ENCODE measurements around the gene ST8SIA1.

The ST8SIA1 gene

GRCh38 chr12:22248121-22248520, 86.4 kb downstream of the ST8SIA1 start:
- in situ Hi-C loops (cut with MboI; ENCODE audit: low sequenced_read_pairs), result no loop called here

DNA sequence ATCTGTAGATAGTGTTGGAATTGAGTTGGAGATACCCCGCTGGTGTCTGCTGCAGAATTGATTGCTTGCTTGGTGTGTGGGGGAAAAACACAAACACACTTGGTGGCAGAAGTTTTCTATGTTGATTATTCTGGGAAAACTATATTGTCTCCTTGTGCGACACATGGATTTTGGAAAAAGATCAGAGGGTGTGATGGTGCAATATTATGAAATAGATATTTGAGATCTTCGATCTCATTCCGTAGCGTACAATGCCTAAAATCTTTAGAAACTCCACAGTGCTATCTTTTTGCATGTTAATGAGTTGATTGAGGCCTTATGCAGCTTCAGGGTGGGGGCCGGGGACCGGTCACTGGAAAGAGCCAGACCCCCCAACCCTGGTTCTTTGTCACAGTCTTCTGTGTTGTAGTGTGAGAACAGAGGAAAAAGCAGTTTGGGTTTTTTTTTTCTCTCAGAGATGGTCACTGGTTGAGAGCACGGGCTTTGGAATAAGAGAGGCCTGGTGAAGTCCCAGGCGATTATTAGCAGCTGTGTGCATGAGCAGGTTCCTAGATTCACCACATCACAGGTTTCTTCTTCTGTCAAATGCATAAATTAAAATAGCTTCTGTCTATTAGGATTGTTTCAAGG, 88.2 kb downstream of the ST8SIA1 start:
- in situ Hi-C loops (cut with MboI; ENCODE audit: low sequenced_read_pairs), result no loop called here

DNA sequence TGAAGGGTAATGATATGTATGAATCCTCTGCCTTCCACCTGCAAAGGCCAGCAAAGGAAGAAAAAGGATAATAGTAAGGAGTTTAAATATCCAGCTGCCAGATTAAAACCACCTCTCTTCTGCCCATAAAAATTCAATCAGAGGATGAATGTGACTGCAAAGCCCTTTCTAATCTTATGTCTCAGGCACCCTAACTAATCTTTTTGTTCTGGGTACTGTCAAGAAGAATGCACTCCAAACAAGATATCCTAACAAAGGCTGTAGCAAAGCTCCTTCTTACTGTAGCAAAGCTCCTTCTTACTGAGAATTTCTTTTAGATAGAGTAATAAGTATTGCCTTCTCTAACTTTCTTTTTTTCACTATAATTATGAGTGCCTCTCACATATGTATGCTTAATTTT, 91.8 kb downstream of the ST8SIA1 start:
- in situ Hi-C loops (cut with MboI; ENCODE audit: low sequenced_read_pairs), result no loop called here

GRCh38 chr12:22238211-22238610, 96.3 kb downstream of the ST8SIA1 start:
- in situ Hi-C loops (cut with MboI; ENCODE audit: low sequenced_read_pairs), result no loop called here

DNA sequence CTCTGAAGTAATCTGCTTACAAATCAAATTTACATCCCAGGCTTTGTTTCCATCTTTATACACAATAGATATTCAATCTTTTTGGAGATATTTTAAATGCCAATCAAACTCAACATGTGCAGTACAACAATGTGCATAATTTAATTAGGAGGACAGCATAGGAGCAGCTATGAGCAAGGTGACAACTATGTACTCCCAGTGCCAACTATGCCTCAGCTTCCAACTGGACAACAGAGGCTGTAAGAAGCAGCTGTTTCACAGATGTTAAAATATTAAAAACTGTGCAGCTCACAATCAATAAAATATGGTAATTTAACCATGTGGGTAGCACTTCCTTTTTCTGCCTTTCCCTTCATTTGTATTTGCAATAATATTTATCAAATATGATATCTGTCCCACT, 99.9 kb downstream of the ST8SIA1 start:
- in situ Hi-C loops (cut with MboI; ENCODE audit: low sequenced_read_pairs), result no loop called here

GRCh38 chr12:22231836-22232235, 102.7 kb downstream of the ST8SIA1 start:
- in situ Hi-C loops (cut with MboI; ENCODE audit: low sequenced_read_pairs), result no loop called here

- in situ Hi-C loops (cut with MboI; ENCODE audit: low sequenced_read_pairs), result no loop called here
These were observed 103.4 kb downstream of the ST8SIA1 start for GRCh38 chr12:22231078-22231477.

DNA sequence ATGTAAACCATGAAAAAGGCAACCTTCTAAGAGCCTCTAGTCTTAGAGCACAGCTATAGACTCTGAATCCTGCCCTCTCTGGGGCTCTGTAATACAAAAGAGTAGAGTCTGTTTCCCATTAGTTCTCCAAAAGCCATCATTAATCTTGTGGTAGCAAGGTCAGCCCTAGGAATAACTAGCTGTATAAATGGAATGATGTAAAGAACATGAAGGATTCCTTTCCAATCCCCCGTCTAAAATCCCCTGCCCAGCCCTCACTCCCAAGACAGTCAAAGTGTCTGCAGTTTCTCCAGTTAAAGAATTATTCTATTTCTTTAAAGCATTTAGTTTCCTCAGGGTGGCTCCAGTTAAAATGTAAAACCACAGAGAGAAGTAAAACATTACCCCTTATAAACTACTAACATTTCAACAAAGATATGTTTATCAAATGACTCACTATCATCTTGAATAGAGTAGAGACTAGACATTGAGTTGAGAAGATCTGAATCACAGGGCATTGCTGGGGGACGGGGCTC, 104.2 kb downstream of the ST8SIA1 start:
- in situ Hi-C loops (cut with MboI; ENCODE audit: low sequenced_read_pairs), result no loop called here

- in situ Hi-C loops (cut with MboI; ENCODE audit: low sequenced_read_pairs), result no loop called here
These were observed 104.7 kb downstream of the ST8SIA1 start for GRCh38 chr12:22229652-22230279.

GRCh38 chr12:22228022-22228875, 106.3 kb downstream of the ST8SIA1 start:
- in situ Hi-C loops (cut with MboI; ENCODE audit: low sequenced_read_pairs), result no loop called here

DNA sequence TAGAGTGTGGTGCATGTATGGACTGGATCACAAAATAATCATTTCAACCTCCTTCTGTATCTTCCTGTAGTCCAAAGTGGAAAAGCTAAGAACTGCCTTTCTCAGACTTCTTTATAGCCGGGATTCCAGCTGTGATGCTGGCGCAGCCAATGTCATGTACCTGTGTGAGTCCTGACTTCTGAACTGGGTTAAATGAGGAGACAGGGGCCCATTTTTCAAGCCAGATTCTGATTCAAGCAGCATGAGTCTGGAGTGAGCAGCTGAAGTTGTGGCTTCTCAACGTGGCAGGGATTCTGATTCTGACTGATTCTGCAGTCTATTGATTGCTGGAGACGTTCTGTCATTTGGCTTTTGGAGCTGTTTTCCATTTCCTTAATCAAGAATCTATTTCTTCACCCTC, 111.2 kb downstream of the ST8SIA1 start:
- in situ Hi-C loops (cut with MboI; ENCODE audit: low sequenced_read_pairs), result no loop called here

DNA sequence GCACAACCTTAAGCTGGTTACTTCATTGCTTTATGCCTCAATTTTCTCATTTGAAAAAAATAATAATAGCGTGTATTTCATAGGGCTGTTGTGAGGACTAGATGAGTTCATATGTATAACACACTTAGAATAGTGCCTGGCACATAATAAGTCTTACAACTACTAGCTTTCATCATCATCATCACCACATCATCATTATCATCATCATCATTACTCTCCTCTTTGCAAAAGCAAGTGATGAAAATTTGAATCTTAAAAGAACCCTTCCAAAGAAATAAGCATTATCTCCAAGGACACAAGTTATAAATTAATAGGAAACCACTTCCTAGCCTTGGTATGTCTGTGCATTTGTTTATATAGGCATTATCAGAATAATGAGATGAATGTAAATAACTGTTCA, 117.0 kb downstream of the ST8SIA1 start:
- in situ Hi-C loops (cut with MboI; ENCODE audit: low sequenced_read_pairs), result no loop called here

- in situ Hi-C loops (cut with MboI; ENCODE audit: low sequenced_read_pairs), result no loop called here
These were observed 118.8 kb downstream of the ST8SIA1 start for GRCh38 chr12:22215467-22216253.

DNA sequence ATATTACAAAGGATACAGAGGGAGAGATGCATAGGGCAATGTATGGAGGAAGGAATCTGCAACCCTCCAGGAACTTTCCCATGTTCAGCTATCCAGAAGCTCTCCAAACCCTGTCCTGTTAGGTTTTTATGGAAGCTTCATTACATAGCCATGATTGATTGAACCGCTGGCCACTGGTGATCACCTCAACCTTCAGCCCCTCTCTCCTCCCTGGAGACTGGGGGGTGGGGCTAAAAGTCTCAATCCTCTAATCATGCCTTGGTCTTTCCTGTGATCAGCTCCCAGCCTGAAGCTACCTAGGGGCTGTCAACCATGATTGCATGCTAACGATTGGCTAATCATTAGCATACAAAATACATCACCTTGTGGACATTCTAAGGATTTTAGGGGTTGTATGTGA, 123.4 kb downstream of the ST8SIA1 start:
- in situ Hi-C loops (cut with MboI; ENCODE audit: low sequenced_read_pairs), result no loop called here

DNA sequence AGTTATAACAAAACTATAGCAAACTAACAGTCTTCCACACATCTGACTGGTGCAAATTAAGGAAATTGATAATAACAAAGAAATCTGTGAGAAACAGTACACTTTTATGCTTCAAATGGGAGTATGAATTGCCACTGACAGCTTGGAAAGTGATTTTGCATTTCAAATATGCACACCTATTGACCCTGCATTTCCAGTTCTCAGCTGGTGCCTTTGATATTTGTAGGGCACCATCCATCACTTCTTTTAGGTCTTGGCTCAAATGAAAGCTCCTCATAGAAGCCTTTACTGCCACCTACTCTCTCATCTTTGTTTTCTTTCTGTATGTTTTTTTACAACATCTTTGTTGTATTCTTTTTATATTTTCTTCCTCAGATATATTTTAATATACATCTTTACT, 125.1 kb downstream of the ST8SIA1 start:
- in situ Hi-C loops (cut with MboI; ENCODE audit: low sequenced_read_pairs), result no loop called here

GRCh38 chr12:22206111-22206728, 128.3 kb downstream of the ST8SIA1 start:
- in situ Hi-C loops (cut with MboI; ENCODE audit: low sequenced_read_pairs), result no loop called here

- in situ Hi-C loops (cut with MboI; ENCODE audit: low sequenced_read_pairs), result no loop called here
These were observed 130.1 kb downstream of the ST8SIA1 start for GRCh38 chr12:22204391-22204790.

DNA sequence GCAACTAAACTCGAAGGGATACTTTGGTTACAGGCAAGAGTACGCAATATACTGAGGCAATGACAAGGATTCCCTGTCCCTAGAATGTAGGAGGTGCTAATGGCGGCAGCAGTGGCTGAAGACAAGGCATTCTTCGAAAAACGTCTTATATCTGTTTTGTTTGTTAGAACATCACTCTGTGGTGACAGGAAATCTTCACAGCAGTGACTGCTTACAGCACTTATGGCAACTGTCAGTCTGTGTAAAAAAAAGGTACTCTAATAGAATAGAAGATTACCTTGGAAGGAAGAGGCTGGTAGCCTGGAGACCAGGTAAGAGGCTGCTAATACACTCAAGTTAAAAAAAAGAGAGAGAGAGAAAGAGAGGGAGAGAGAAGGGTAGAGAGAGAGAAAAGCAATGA, 131.7 kb downstream of the ST8SIA1 start:
- in situ Hi-C loops (cut with MboI; ENCODE audit: low sequenced_read_pairs), result no loop called here

DNA sequence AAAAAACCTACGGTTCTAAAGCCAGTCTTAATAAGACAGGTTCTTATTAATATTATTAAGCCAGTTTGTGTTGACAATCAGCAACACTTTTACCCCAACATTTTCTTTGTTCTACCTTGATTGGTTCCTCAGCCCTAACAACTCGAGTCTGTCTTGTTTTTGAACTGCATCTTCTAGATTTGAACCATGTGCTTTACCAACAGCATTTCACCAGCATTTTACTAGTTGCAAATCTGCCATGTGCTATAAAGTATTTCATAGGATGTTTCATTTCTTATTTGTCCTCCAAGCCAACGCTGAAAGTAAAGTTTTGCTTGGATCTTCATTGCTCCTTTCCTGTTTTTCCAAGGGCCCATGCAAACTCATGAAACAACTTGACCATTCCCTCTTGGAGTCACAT, 133.4 kb downstream of the ST8SIA1 start:
- in situ Hi-C loops (cut with MboI; ENCODE audit: low sequenced_read_pairs), result no loop called here

GRCh38 chr12:22196236-22196635, 138.3 kb downstream of the ST8SIA1 start:
- in situ Hi-C loops (cut with MboI; ENCODE audit: low sequenced_read_pairs), result no loop called here

DNA sequence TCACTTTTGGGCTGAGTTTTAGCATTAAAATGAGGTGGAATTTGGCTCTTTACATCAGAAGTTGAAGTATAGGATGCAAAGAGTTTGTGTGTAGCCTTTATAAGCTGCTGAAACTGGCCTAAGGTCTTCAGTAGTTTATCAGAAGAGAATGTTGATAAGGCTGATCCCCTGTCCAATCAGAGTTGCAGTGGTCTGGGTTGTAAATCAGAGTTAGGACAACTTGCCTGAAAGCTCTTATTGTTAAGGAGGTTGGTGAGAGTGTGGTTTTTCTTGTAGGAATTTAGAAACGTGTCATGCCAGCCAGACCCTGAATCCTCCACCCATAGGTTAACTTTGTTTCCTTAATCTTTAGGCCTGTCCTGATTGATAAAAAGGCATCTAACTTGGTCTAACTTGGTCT, 143.5 kb downstream of the ST8SIA1 start:
- in situ Hi-C loops (cut with MboI; ENCODE audit: low sequenced_read_pairs), result no loop called here
